Prostate gland (tissue), 2 donors: ENCODE results near the gene TXLNA. TPM values are rescaled to one million over a fixed set of nuclear protein-coding genes. Genes with fewer than 3 reads are reported as not detected.
A peak's percentile ranks its signal among the peaks of the same experiment; 100 is the strongest.

ENCODE experiments used
- DNase-seq: peaks from one replicate; pipeline ENCODE4 v3.0.0-alpha.2; 2019; ENCODE audit warnings: low spot score
- H3K27ac ChIP-seq, 2 donors: fragments of 200-600 bp; sonication (generic); 2 replicates each; pipeline ENCODE4 v1.5.1; 2017 to 2019
- H3K27me3 ChIP-seq: fragments of 200-600 bp; sonication (generic); replicated peaks from 2 replicates; pipeline ENCODE4 v1.5.1; 2019; ENCODE audit not compliant: insufficient read depth
- H3K36me3 ChIP-seq, 2 donors: fragments of 200-600 bp; sonication (generic); 1 replicate in 1 of 2; 2 replicates in 1 of 2; pipeline versions ENCODE4 v1.5.1 to v1.8.1; 2017 to 2019
- H3K4me1 ChIP-seq: fragments of 200-600 bp; sonication (generic); replicated peaks from 2 replicates; pipeline ENCODE4 v1.5.1; 2019
- H3K4me3 ChIP-seq, 2 donors: fragments of 200-600 bp; sonication (generic); 2 replicates each; pipeline ENCODE4 v1.5.1; 2017 to 2019
- H3K9me3 ChIP-seq: fragments of 200-600 bp; sonication (generic); 2 replicates; pipeline ENCODE4 v1.5.1; 2017
- POLR2A ChIP-seq: fragments of 450-650 bp; IDR thresholded peaks from one replicate; pipeline ENCODE4 v1.6.1; 2016; ENCODE audit warnings: antibody characterized with exemption, mild to moderate bottlenecking
- POLR2AphosphoS5 ChIP-seq: sonication (generic); formaldehyde crosslinking; IDR thresholded peaks from one replicate; pipeline ENCODE4 v1.6.1; 2017; ENCODE audit warnings: antibody characterized with exemption
- WGBS: methylation state at CpG from one replicate; pipeline ENCODE4 v1.1.5; 2018; 5-methylcytosine and 5-hydroxymethylcytosine counted together
- intact Hi-C: fragments of 100-400 bp; cut with DNase I; formaldehyde crosslinking; loops from one replicate; pipeline ENCODE4 v1.14.2; 2022
- total RNA-seq, 2 donors: library from RNA; depleted of rRNA; stranded (reverse); fragments of >200 nt; gene quantifications; one replicate each; pipeline ENCODE4 v1.1.0, GENCODE V29; 2016
- TF ChIP-seq, protein P1 (sequence below), 4 experiments: fragments of 200-600 bp in 2 of 4; fragments of 450-650 bp in 2 of 4; sonication (generic) in 2 of 4; IDR thresholded peaks; 1 replicate in 3 of 4; 2 replicates in 1 of 4; pipeline ENCODE4 v1.5.1; 2016 to 2019; ENCODE audit warnings: antibody characterized with exemption in 4 of 4, mild to moderate bottlenecking in 2 of 4, moderate library complexity in 2 of 4

TXLNA gene
- total RNA-seq, 2 donors from 2014 or later, result 49.6 to 70.8 TPM

DNA sequence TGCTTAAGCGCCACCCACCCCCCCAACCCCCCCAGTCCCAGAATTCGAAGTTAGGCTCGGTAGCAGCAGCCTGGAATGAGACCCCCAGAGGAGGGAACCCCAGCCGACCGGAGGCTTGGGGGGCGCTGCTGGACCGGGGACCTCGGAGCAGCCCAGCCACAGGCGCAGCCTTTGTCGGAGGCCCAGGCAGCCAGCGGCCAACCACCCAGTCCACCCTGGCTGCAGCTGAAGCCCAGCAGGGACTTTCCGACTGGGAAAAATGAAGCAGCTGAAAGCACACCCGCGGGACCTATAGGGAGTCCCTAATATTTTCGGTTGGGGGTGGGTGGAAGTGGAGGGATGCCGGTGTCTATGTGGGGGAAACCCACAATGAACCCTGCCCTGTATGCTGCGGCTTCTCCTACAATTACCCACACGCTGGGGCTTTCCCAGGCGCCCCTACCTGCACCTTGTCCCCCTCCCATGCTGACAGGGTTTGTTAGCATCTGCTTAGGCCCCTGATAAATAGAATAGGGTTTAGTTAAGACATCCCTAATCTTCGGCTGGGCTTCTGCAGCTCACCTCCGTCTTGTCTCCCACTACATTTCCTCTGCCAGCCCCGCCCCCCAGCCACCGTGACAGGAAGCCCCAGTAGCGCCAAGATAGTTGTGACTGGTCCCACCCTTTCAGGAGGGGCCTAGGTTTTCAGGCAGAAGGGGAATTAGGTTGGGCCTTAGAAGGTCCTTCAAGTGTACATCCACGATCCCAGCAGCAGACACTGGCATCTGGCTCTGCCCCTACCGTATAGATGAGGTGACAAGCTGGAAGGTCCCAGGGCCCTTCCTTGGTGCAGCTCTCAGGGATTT is 21.8 kb downstream of the TXLNA start:
- peak overlapping the region; percentile 75 for H3K27ac ChIP-seq
- peak; percentile 7 for TF ChIP-seq POLR2AphosphoS5
- TF ChIP-seq POLR2A, result no peak
- TF ChIP-seq, protein P1, sequence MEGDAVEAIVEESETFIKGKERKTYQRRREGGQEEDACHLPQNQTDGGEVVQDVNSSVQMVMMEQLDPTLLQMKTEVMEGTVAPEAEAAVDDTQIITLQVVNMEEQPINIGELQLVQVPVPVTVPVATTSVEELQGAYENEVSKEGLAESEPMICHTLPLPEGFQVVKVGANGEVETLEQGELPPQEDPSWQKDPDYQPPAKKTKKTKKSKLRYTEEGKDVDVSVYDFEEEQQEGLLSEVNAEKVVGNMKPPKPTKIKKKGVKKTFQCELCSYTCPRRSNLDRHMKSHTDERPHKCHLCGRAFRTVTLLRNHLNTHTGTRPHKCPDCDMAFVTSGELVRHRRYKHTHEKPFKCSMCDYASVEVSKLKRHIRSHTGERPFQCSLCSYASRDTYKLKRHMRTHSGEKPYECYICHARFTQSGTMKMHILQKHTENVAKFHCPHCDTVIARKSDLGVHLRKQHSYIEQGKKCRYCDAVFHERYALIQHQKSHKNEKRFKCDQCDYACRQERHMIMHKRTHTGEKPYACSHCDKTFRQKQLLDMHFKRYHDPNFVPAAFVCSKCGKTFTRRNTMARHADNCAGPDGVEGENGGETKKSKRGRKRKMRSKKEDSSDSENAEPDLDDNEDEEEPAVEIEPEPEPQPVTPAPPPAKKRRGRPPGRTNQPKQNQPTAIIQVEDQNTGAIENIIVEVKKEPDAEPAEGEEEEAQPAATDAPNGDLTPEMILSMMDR (IDR thresholded peaks at IDR 0.05), result no peak
- peaks cover 8% of the 10 kb centered on the region for H3K4me1 ChIP-seq
- WGBS, result 2% methylated on average over 19 of the region's 26 CpGs
- intact Hi-C loops, result no loop called here
- H3K9me3 ChIP-seq, result no peaks in the 10 kb centered on the region
- peak; percentile 46 for DNase-seq
- H3K27me3 ChIP-seq, result no peaks in the 10 kb centered on the region
- H3K4me3 ChIP-seq, result peak overlapping the region; percentile 52 to 53
- H3K36me3 ChIP-seq, result no peaks in the 10 kb centered on the region

DNA sequence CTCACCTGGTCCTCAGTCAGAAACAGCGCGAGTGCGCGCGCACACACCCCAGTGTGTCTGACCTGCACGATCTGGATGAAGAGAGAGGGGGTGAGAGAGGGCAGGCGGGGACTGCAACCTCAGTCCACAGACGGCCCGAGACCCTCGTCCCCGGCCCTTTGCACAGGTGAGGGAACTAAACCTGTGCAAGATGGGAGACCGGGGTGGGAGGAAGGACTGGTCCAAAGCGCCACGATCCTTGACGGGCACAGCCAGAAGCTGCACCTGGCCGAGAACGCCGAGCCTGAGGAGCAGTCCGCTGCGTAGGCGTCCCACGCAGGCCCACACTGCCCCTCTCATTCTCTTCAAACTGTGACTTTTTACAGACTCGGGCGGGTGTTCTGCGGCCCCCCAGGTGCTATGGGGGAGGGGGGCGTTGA is 25.5 kb downstream of the TXLNA start:
- DNase-seq, result no peak
- H3K27ac ChIP-seq, result peak overlapping the region; percentile 37 to 58
- TF ChIP-seq, protein P1 (IDR thresholded peaks at IDR 0.05), result no peak
- TF ChIP-seq POLR2A, result no peak
- no peak for TF ChIP-seq POLR2AphosphoS5
- H3K4me3 ChIP-seq, result peak overlapping the region; percentile 52 to 61
- no peaks in the 10 kb centered on the region for H3K9me3 ChIP-seq
- intact Hi-C loops, result no loop called here
- 18% methylated on average over 26 of the region's 26 CpGs for WGBS
- no peaks in the 10 kb centered on the region for H3K27me3 ChIP-seq
- H3K36me3 ChIP-seq, result no peaks in the 10 kb centered on the region
- peaks cover 10% of the 10 kb centered on the region for H3K4me1 ChIP-seq

DNA sequence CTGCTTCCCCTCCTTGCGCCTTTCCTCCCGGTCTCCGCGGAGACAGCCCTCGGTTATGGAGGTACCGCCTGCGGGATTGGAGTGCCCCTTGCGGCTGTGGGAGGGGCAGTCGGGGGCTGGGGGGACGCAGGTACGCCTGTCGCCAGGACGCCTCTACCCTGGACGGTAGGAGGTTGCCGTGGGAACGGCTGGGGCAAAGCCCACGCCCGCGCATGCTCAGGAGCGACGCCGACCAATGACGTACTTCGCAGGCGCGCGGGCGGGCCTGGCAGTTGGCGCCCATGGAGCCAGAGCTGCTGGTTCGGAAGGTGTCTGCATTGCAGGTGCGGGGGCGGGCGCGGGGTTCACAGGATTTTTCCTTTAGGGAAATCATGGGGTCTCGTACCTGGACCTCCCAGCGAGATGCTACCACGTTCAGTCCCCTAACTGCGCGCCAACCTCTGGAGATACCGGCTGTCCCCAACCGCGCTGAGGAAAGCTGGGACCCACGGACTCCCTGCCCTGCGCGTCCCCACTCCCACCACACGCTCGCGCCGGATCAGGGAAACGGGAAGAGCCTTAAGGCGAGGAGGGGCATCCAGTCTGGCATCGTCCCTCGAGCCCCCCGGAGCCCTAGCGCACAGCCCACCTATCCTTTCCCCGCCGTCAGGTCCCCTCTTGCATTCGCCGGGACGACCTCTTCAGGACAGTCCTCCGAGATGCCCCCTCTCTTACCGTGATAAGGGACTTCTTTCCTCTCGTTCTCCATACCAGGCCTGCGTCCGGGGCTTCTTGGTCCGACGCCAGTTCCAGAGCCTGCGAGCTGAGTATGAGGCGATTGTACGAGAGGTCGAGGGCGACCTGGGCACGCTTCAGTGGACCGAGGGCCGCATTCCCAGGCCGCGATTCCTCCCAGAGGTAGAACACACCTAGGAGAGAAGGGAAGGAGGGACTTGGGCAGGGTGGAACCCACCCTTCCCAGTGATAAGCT is 26.2 kb downstream of the TXLNA start, which contains the start of gene IQCC:
Gene IQCC, plus strand, starts transcription at position 271 of the 970 bp plus-strand sequence. Its CDS starts 11 bp downstream, at position 282.
- DNase-seq, result peak; percentile 83
- H3K36me3 ChIP-seq, result no peaks in the 10 kb centered on the region
- TF ChIP-seq POLR2A, result peak; percentile 49
- TF ChIP-seq, protein P1 (IDR thresholded peaks at IDR 0.05), result peak in 1 of 4 experiments; percentile 11
- TF ChIP-seq POLR2AphosphoS5, result peak; percentile 93
- H3K27ac ChIP-seq, result peak within 1 kb of the TSS; percentile 37 to 58
- no peaks in the 10 kb centered on the region for H3K9me3 ChIP-seq
- peak within 1 kb of the TSS; percentile 52 to 61 for H3K4me3 ChIP-seq
- H3K27me3 ChIP-seq, result no peaks in the 10 kb centered on the region
- peaks cover 10% of the 10 kb centered on the region for H3K4me1 ChIP-seq
- intact Hi-C loops, result no loop called here
- 4% methylated on average over 50 of the region's 77 CpGs for whole genome bisulfite sequencing

DNA sequence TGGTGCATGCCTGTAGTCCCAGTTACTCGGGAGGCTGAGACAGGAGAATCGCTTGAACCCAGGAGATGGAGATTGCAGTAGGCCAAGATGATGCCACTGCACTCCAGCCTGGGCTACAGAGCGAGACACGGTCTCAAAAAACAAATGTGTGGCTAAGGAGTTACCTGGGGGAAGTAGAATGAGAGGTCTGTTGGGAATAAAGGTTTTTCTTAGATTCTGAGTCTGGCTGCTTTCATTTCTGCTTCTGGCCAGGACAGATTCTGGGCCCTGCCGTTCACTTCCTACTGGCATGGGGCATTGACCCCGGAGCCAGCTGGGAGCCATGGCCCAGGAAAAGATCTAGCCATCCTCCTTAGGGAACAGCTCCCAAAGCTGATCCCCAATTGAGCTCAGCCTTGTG is 29.0 kb downstream of the TXLNA start:
- intact Hi-C loops, result no loop called here
- Histone ChIP-seq H3K4me1 (peaks cover 5% of the 10 kb centered on the region), H3K36me3 (no peaks in the 10 kb centered on the region), H3K27me3 (no peaks in the 10 kb centered on the region), H3K4me3 (no peak overlapping the region), H3K27ac (no peak overlapping the region), H3K9me3 (no peaks in the 10 kb centered on the region)
- no peak for DNase-seq
- 91% methylated on average over 6 of the region's 6 CpGs for WGBS
- no peak for TF ChIP-seq POLR2A

DNA sequence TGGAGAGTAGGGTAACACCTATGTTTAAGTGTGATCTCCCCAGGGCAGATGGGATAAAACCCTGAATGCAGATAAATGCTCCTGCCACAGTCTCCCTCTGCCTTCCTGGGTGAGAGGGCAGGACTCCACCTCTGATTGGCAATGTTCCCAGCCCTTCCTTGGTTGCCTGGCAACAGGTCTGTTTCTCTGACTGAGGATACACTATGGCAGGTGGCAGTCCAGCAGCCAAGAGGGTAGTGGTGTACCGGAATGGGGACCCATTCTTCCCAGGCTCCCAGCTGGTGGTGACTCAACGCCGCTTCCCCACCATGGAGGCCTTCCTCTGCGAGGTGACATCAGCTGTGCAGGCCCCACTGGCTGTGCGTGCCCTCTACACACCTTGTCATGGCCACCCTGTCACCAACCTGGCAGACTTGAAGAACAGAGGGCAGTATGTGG is 29.4 kb downstream of the TXLNA start, which contains the start of gene DCDC2B:
Gene DCDC2B, plus strand, starts transcription at position 199 of the 438 bp plus-strand sequence. Its CDS starts 5 bp downstream, at position 204.
- DNase-seq, result no peak
- H3K27me3 ChIP-seq, result no peaks in the 10 kb centered on the region
- intact Hi-C loops, result no loop called here
- WGBS, result 57% methylated on average over 5 of the region's 5 CpGs
- H3K9me3 ChIP-seq, result no peaks in the 10 kb centered on the region
- H3K36me3 ChIP-seq, result no peaks in the 10 kb centered on the region
- peaks cover 5% of the 10 kb centered on the region for H3K4me1 ChIP-seq
- H3K4me3 ChIP-seq, result no peak within 1 kb of the TSS
- H3K27ac ChIP-seq, result no peak within 1 kb of the TSS
- TF ChIP-seq POLR2A, result no peak
- TF ChIP-seq, protein P1 (IDR thresholded peaks at IDR 0.05), result no peak
- TF ChIP-seq POLR2AphosphoS5, result no peak
